HS-5 (cell line): ENCODE results near the gene C2.

Experiments
- DNase-seq: peaks from one replicate; pipeline ENCODE4 v3.0.0-alpha.2; 2012; ENCODE audit warnings: low read depth

Gene C2

GRCh38 chr6:31927242-31927862 is at the start of gene C2:
Gene C2 (plus strand): TSS chr6:31927717. CDS start chr6:31927753, 36 bp downstream.
- DNase-seq: no peak

- no peak for DNase-seq
These were observed 49.3 kb upstream of the C2 start for GRCh38 chr6:31878222-31878621.

- DNase-seq: no peak
These were observed 48.8 kb upstream of the C2 start, which contains the start of gene SLC44A4 for GRCh38 chr6:31878726-31879125. Gene SLC44A4 (minus strand): TSS chr6:31878997. CDS start chr6:31878980, 17 bp downstream.

GRCh38 chr6:31879143-31879542 is 48.4 kb upstream of the C2 start:
- no peak for DNase-seq

GRCh38 chr6:31879901-31880300 is 47.6 kb upstream of the C2 start:
- DNase-seq: no peak

- DNase-seq: no peak
These were observed 46.9 kb upstream of the C2 start for GRCh38 chr6:31880616-31881015.

- no peak for DNase-seq
These were observed 46.2 kb upstream of the C2 start for GRCh38 chr6:31881136-31881859.

GRCh38 chr6:31882344-31882743 is 45.2 kb upstream of the C2 start:
- DNase-seq: no peak

- no peak for DNase-seq
These were observed 43.8 kb upstream of the C2 start for GRCh38 chr6:31883676-31884075.

GRCh38 chr6:31884528-31885035 is 42.9 kb upstream of the C2 start:
- DNase-seq: no peak

- no peak for DNase-seq
These were observed 41.0 kb upstream of the C2 start for GRCh38 chr6:31886541-31886991.

GRCh38 chr6:31887173-31888007 is 40.1 kb upstream of the C2 start:
- DNase-seq: no peak

- no peak for DNase-seq
These were observed 39.0 kb upstream of the C2 start for GRCh38 chr6:31888276-31889258.

- no peak for DNase-seq
These were observed 38.1 kb upstream of the C2 start for GRCh38 chr6:31889331-31889972.

GRCh38 chr6:31892821-31893220 is 34.7 kb upstream of the C2 start:
- no peak for DNase-seq

- DNase-seq: no peak
These were observed 31.0 kb upstream of the C2 start for GRCh38 chr6:31896493-31896855.

- no peak for DNase-seq
These were observed 30.5 kb upstream of the C2 start for GRCh38 chr6:31896856-31897611.

GRCh38 chr6:31897612-31898382 is 29.7 kb upstream of the C2 start, which contains the start of gene EHMT2:
Gene EHMT2 (minus strand): TSS chr6:31897698. CDS start chr6:31897677, 21 bp downstream.
- peak; percentile 36 for DNase-seq

- peak; percentile 32 for DNase-seq
These were observed 29.0 kb upstream of the C2 start for GRCh38 chr6:31898383-31899011.
